GM10266 (cell line): ENCODE measurements around the gene WDR64.

Source experiments
- DNase-seq: peaks from one replicate; pipeline ENCODE4 v3.0.0; 2012; ENCODE audit errors: extremely low spot score
- CTCF ChIP-seq: IDR thresholded peaks from 2 replicates; pipeline ENCODE4 v1.5.1; 2012; ENCODE audit warnings: mild to moderate bottlenecking, low read depth; ENCODE audit not compliant: control insufficient read depth, insufficient read depth; ENCODE audit errors: missing control alignments

WDR64 gene

DNA sequence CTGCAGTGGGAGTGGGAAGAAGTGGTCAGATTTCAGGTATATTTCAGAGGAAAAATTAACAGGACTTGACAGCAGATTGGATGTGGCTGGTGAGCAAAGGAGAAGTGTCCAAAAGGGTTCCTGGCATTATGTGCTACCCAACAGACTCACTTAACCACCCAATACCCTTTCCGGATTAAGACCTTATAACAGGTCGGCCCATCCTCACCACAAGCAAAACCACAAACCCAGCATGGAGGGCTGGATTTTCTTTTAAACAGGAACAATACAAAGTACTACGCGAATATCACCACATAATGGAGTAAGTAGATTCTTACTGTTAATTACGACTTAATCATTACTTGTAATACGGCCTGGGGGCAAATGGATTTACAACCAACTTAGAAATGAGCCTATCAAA lies 59.2 kb downstream of the WDR64 start:
- DNase-seq = no peak
- TF ChIP-seq CTCF = no peak

DNA sequence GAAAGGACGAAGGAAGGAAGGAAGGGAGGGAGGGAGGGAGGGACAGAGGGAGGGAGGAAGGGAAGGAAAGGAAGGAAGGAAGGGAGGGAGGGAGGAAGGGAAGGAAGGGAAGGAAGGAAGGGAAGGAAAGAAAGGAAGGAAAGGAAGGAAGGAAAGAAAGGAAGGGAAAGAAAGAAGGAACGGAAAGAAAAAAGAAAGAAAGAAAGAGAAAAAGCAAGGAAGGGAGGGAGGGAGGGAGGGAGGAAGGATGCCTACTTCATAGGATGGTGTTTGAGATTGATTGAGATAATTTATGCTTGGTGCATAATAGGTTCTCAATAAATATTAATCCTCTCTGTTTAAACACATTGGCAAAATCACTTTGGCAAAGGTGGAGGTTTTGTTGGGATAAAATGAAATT lies 61.2 kb downstream of the WDR64 start:
- no peak for DNase-seq
- TF ChIP-seq CTCF = no peak

- no peak for DNase-seq
Measured at GRCh38 chr1:241714321-241715218, 62.5 kb downstream of the WDR64 start.

GRCh38 chr1:241715435-241715834 lies 63.4 kb downstream of the WDR64 start:
- TF ChIP-seq CTCF = no peak
- no peak for DNase-seq

More at GRCh38 chr1:241714321-241715218, 62.5 kb downstream of the WDR64 start:
- TF ChIP-seq CTCF = no peak

DNA sequence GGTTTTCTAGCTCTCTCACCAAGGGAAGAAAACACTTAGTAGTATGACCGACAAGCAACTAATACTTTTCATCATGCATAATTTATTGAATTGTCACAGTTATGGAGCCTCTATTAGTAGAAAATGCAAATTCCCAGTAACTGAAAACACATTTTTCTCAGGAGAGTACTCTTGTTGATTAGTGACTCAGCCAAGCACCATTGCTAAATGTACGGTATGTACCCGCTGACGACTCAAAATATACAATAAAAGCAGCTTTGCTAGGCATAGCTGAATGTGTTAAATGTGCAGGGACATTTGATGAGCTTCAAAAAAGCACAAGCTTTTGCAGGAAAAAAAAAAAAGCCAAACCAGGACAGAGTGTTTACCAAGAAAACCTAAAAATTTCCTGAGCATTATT lies 63.9 kb downstream of the WDR64 start:
- no peak for TF ChIP-seq CTCF
- DNase-seq = no peak

- no peak for DNase-seq
- no peak for TF ChIP-seq CTCF
Measured at GRCh38 chr1:241716915-241717656, 65.0 kb downstream of the WDR64 start.

GRCh38 chr1:241717975-241718374 lies 65.9 kb downstream of the WDR64 start:
- no peak for DNase-seq
- TF ChIP-seq CTCF = no peak
